PC-9 (cell line): Measurements from ENCODE around the gene ZNF423. TPM values are rescaled to one million over a fixed set of nuclear protein-coding genes. Genes with fewer than 3 reads are reported as not detected.

Experiments used
- BruUV-seq: library from RNA; stranded (reverse); fragments of 400-500 nt; replicated peaks from 2 replicates; lab custom pipeline; 2021; lab: Mats Ljungman, UMichigan
- CTCF ChIA-PET: fragments of 300-600 bp; sonication (Branson Sonifier 250); formaldehyde crosslinking; loops from one replicate; lab custom pipeline; 2022; ENCODE audit warnings: antibody characterized with exemption; lab: Charles Lee
- POLR2A ChIA-PET: fragments of 300-600 bp; sonication (Branson Sonifier 250); formaldehyde crosslinking; loops from one replicate; lab custom pipeline; 2022; ENCODE audit warnings: antibody characterized with exemption; ENCODE audit not compliant: unreplicated experiment; lab: Charles Lee
- DNase-seq, 2 experiments: peaks; one replicate each; pipeline versions ENCODE4 v3.0.0 to v3.0.0-alpha.2; 2015 to 2022; ENCODE audit warnings: mixed read lengths in 1 of 2
- H2AFZ ChIP-seq: fragments of 200-600 bp; sonication (generic); 2 replicates; pipeline ENCODE4 v1.8.1; 2017; ENCODE audit warnings: antibody characterized with exemption
- H3F3A ChIP-seq: fragments of 200-600 bp; sonication (generic); 2 replicates; pipeline ENCODE4 v1.8.1; 2017; ENCODE audit warnings: antibody characterized with exemption, mild to moderate bottlenecking, low read depth; ENCODE audit not compliant: insufficient read depth
- H3K27ac ChIP-seq: fragments of 200-600 bp; sonication (generic); 2 replicates; pipeline ENCODE4 v1.6.1; 2016; ENCODE audit warnings: mixed run types
- H3K27me3 ChIP-seq: fragments of 200-600 bp; sonication (generic); 2 replicates; pipeline ENCODE4 v1.6.1; 2016; ENCODE audit warnings: low read depth, mixed run types; ENCODE audit not compliant: insufficient read depth
- H3K36me3 ChIP-seq: fragments of 200-600 bp; sonication (generic); 2 replicates; pipeline ENCODE4 v1.6.1; 2016; ENCODE audit warnings: low read depth, mixed run types
- H3K4me1 ChIP-seq: fragments of 200-600 bp; sonication (generic); replicated peaks from 2 replicates; pipeline ENCODE4 v1.6.1; 2016; ENCODE audit warnings: mixed run types; ENCODE audit not compliant: insufficient read depth
- H3K4me2 ChIP-seq: fragments of 200-600 bp; sonication (generic); 2 replicates; pipeline ENCODE4 v1.6.1; 2017; ENCODE audit warnings: mixed run types
- H3K4me3 ChIP-seq: fragments of 200-600 bp; sonication (generic); 2 replicates; pipeline ENCODE4 v1.6.1; 2016; ENCODE audit warnings: mixed run types
- H3K79me2 ChIP-seq: fragments of 200-600 bp; sonication (generic); 2 replicates; pipeline ENCODE4 v1.6.1; 2017; ENCODE audit warnings: low read depth, mixed run types
- H3K9me2 ChIP-seq: fragments of 200-600 bp; sonication (generic); 2 replicates; pipeline ENCODE4 v1.8.1; 2017; ENCODE audit warnings: mild to moderate bottlenecking; ENCODE audit not compliant: insufficient read depth
- H3K9me3 ChIP-seq: fragments of 200-600 bp; sonication (generic); 2 replicates; pipeline ENCODE4 v1.8.1; 2016; ENCODE audit warnings: low read depth; ENCODE audit not compliant: insufficient read depth
- H4K20me1 ChIP-seq: fragments of 200-600 bp; sonication (generic); 2 replicates; pipeline ENCODE4 v1.8.1; 2017; ENCODE audit not compliant: insufficient read depth
- CTCF ChIP-seq: fragments of 200-600 bp; sonication (generic); conservative IDR thresholded peaks from 2 replicates; pipeline ENCODE4 v1.6.1; 2017; ENCODE audit warnings: mixed run types, antibody characterized with exemption, mild to moderate bottlenecking, moderate library complexity
- EZH2 ChIP-seq: fragments of 200-600 bp; sonication (generic); IDR thresholded peaks from 2 replicates; pipeline ENCODE4 v1.8.0; 2017; ENCODE audit warnings: antibody characterized with exemption, low read depth
- intact Hi-C: fragments of 100-400 bp; cut with micrococcal nuclease; formaldehyde crosslinking; loops from one replicate; pipeline ENCODE4 v1.10.0; 2022; ENCODE audit not compliant: unreplicated experiment
- total RNA-seq: library from RNA; stranded (reverse); gene quantifications from 2 replicates; pipeline ENCODE4 v1.2.3, GENCODE V29; 2021

The ZNF423 gene
- total RNA-seq, 1 experiment from 2014 or later: not detected

- no peak overlapping the region for H3K27ac ChIP-seq
- DNase-seq: no peak
- H3K4me3 ChIP-seq: no peak overlapping the region
- H4K20me1 ChIP-seq: no peaks in the 10 kb centered on the region
- H3K9me2 ChIP-seq: no peaks in the 10 kb centered on the region
- H2AFZ ChIP-seq: no peak overlapping the region
- TF ChIP-seq EZH2 (no peak), CTCF (no peak)
- no TSS peak for BruUV-seq
- no peaks in the 10 kb centered on the region for H3K4me1 ChIP-seq
- CTCF ChIA-PET: no interaction called here
- intact Hi-C loops: no loop called here
- POLR2A ChIA-PET: no interaction called here
- no peaks in the 10 kb centered on the region for H3K36me3 ChIP-seq
- no peak overlapping the region for H3K4me2 ChIP-seq
- H3K9me3 ChIP-seq: no peaks in the 10 kb centered on the region
- H3K79me2 ChIP-seq: no peaks in the 10 kb centered on the region
- peaks cover 72% of the 10 kb centered on the region for H3K27me3 ChIP-seq
- H3F3A ChIP-seq: no peaks in the 10 kb centered on the region
Measured at GRCh38 chr16:49460786-49461470, 395.0 kb downstream of the ZNF423 start.

GRCh38 chr16:49459953-49460735 lies 395.8 kb downstream of the ZNF423 start:
- peaks cover 72% of the 10 kb centered on the region for H3K27me3 ChIP-seq
- no TSS peak for BruUV-seq
- no peaks in the 10 kb centered on the region for H3F3A ChIP-seq
- no peak for TF ChIP-seq EZH2
- TF ChIP-seq CTCF: no peak
- H3K4me3 ChIP-seq: no peak overlapping the region
- DNase-seq: no peak
- POLR2A ChIA-PET: no interaction called here
- H3K79me2 ChIP-seq: no peaks in the 10 kb centered on the region
- no peak overlapping the region for H2AFZ ChIP-seq
- no peaks in the 10 kb centered on the region for H3K9me2 ChIP-seq
- intact Hi-C loops: no loop called here
- CTCF ChIA-PET: no interaction called here
- H3K27ac ChIP-seq: no peak overlapping the region
- H3K36me3 ChIP-seq: no peaks in the 10 kb centered on the region
- no peaks in the 10 kb centered on the region for H3K9me3 ChIP-seq
- H3K4me2 ChIP-seq: no peak overlapping the region
- no peaks in the 10 kb centered on the region for H4K20me1 ChIP-seq
- H3K4me1 ChIP-seq: no peaks in the 10 kb centered on the region

DNA sequence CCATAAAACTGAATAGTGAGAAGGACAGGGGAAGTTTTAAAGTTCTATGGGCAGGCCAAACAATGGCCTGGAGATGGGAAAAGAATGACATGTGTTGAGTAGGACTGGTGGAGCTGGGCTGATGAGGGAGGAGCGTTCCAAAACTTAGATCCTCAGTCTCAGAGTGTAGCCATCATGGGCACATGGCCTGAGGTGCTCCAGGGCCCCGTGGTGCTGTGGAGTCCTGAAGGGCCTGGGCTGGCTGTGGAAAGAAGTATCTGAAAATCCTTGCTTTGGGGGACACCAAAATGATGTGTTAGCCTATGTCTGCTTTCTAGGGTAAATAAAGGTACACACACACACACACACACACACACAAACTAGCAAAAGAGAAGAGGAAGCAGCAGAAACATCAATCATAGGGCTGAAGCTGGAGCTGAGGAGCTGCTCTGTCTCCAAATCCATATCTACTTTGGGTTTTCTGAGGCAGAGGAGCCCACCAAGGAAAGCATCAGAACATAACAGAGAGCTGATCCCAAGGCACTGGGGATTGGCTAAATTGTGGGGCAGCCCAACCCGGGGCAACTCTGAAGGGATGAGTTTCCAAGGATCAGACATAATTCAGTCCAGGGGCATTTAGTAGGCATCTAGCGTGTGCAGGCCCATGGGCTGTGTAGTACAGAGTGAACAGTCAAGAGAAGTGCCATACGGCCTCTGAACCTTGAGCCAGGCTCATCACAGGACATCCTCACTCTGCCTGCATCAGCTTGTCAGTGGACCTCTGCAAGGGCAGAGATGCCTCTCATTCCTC lies 397.1 kb downstream of the ZNF423 start:
- DNase-seq: no peak
- Histone ChIP-seq H3K36me3 (no peaks in the 10 kb centered on the region), H3F3A (no peaks in the 10 kb centered on the region), H3K9me3 (no peaks in the 10 kb centered on the region), H3K27ac (no peak overlapping the region), H3K9me2 (no peaks in the 10 kb centered on the region), H4K20me1 (no peaks in the 10 kb centered on the region), H3K4me3 (no peak overlapping the region), H2AFZ (no peak overlapping the region), H3K27me3 (peaks cover 73% of the 10 kb centered on the region), H3K79me2 (no peaks in the 10 kb centered on the region), H3K4me1 (no peaks in the 10 kb centered on the region), H3K4me2 (no peak overlapping the region)
- TF ChIP-seq CTCF (no peak), EZH2 (no peak)
- intact Hi-C loops: no loop called here
- ChIA-PET POLR2A (no interaction called here), CTCF (no interaction called here)
- BruUV-seq: no TSS peak
